Measurements from ENCODE around the gene ACO2. TPM values are rescaled to one million over a fixed set of nuclear protein-coding genes. Genes with fewer than 3 reads are reported as not detected.
"Not testable (repeated sequence)": the region's sequence is repeated elsewhere in the genome, so short reads cannot be mapped to it uniquely, and the experiment has no call there.

The ACO2 gene
- total RNA-seq, 4 donors from 2014 or later = 83.7 to 90.4 (median 87.0) TPM

DNA sequence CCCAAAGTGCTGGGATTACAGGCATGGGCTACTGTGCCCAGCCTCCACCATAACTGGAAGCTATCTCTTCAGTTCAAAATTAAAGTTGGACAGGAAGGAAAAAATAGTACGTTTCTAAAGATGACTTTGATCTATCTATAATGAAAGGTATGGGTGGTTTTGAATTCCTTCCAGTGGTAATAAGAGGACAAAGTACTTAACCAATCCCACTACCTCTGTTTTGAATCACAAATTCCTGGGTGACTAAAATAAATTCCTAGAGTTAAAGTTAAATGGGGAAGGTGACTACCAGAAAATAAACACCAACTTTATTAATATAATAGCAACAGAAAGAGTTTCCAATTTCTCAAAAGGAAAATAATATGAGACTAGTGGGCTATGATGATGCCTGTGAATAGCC lies 9.5 kb upstream of the ACO2 start:
- Histone ChIP-seq H3K27ac (no peak overlapping the region), H3K27me3 (no peaks in the 10 kb centered on the region), H3K36me3 (peaks cover 0 to 69% (median 45%) of the 10 kb centered on the region in 3 donors), H3K4me3 (no peak overlapping the region), H3K4me1 (peaks cover 0 to 3% (median 0%) of the 10 kb centered on the region in 3 donors), H3K9me3 (no peaks in the 10 kb centered on the region)
- no peak for DNase-seq
- TF ChIP-seq POLR2A (IDR thresholded peaks at IDR 0.05) = no peak
- TF ChIP-seq, protein P1, sequence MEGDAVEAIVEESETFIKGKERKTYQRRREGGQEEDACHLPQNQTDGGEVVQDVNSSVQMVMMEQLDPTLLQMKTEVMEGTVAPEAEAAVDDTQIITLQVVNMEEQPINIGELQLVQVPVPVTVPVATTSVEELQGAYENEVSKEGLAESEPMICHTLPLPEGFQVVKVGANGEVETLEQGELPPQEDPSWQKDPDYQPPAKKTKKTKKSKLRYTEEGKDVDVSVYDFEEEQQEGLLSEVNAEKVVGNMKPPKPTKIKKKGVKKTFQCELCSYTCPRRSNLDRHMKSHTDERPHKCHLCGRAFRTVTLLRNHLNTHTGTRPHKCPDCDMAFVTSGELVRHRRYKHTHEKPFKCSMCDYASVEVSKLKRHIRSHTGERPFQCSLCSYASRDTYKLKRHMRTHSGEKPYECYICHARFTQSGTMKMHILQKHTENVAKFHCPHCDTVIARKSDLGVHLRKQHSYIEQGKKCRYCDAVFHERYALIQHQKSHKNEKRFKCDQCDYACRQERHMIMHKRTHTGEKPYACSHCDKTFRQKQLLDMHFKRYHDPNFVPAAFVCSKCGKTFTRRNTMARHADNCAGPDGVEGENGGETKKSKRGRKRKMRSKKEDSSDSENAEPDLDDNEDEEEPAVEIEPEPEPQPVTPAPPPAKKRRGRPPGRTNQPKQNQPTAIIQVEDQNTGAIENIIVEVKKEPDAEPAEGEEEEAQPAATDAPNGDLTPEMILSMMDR (IDR thresholded peaks at IDR 0.05) = no peak
- WGBS, 2 donors = 36 to 45% methylated on average over 1 of the region's 1 CpG
- intact Hi-C loops (cut with DNase I) = no loop called here

DNA sequence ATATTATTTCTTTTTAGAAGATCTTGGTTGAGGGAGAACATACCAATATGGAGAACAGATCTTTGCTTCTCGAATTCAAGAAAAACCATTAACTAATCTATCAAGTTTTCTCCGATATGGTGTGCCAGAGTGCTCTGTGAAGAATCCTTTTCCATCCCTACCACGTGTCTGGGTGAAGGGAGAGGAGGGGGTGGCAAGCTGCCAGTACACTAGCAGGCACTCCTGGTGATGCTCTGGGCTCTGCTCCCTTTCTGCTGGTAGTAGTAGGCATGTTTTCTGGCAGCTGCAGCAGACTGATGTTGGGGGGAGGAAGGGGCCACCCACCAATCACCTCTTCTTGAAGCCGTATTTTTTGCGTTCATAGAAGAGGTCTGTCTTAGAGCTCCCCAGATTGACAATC lies 8.8 kb upstream of the ACO2 start:
- H3K9me3 ChIP-seq; H3K27me3 ChIP-seq; DNase-seq; H3K4me1 ChIP-seq; H3K27ac ChIP-seq; intact Hi-C loops (cut with DNase I); H3K4me3 ChIP-seq: not testable (repeated sequence)
- WGBS, 2 donors = 69 to 88% methylated on average over 5 of the region's 5 CpGs
- H3K36me3 ChIP-seq = peaks cover 0 to 76% (median 52%) of the 10 kb centered on the region in 3 donors

DNA sequence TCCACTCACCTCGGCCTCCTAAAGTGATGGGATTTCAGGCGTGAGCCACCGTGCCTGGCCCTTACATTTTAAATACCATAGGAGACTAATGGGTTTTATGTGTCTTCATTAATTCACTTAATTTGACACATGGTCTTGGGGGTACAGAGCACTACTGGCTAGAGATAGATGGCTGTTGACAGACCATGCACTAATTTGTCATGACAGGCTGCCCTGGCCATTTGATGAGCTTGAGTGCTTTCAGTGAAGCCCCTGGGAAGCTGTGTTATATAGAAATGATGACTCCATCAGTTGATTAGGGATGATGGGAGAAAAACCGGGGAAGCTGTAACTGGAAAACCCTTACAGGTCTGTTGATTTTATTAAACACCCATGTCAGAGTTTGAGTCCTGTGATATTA lies 7.0 kb upstream of the ACO2 start:
- Histone ChIP-seq H3K4me3 (no peak overlapping the region), H3K36me3 (peaks cover 13 to 94% (median 68%) of the 10 kb centered on the region in 3 donors), H3K4me1 (peaks cover 0 to 13% (median under 1%) of the 10 kb centered on the region in 3 donors), H3K27me3 (no peaks in the 10 kb centered on the region), H3K27ac (no peak overlapping the region), H3K9me3 (no peaks in the 10 kb centered on the region)
- 83 to 96% methylated on average over 4 of the region's 4 CpGs for WGBS, 2 donors
- DNase-seq = no peak
- intact Hi-C loops (cut with DNase I) = no loop called here
- TF ChIP-seq POLR2A (IDR thresholded peaks at IDR 0.05) = no peak
- TF ChIP-seq, protein P1 (IDR thresholded peaks at IDR 0.05) = no peak

DNA sequence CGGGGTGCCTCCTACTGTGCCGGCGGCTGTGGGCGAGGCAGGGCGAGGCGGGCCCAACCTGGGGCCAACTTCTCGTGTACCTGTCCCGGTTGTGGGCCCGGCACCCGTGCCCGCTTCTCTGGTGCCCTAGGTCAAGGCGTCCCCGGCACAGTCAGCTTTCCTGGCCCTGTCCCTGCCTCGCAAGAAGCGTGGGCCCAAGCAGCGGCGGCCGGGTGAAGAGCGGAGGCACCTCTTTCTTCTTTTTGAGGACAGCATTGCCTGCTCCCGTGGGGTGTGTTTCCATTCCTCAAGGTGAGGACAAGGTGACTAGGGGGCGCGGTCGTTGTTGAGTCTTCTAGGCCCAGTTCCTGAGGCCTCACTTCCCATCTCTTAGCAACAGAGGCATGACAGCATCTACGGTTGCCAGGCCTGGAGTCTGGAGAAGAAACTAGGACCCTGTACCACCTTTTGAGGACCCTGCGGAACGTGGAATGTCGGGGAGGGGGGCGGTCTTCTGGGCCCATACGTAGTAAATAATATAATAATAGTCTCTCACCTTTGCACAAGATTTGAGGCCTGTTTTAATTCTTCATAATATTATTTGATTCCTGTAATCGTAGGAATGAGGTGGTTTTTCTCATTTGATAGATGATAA lies 418 bp downstream of the ACO2 start:
- H3K36me3 ChIP-seq = peaks cover 13 to 46% (median 24%) of the 10 kb centered on the region in 3 donors
- peak overlapping the region; percentile 72 to 92 (median 88) for H3K4me3 ChIP-seq
- H3K27me3 ChIP-seq = no peaks in the 10 kb centered on the region
- TF ChIP-seq POLR2A (IDR thresholded peaks at IDR 0.05) = no peak
- TF ChIP-seq, protein P1 (IDR thresholded peaks at IDR 0.05) = no peak
- DNase-seq = no peak
- H3K4me1 ChIP-seq = peaks cover 15 to 70% (median 40%) of the 10 kb centered on the region in 3 donors
- 3 to 7% methylated on average over 9 to 29 of the region's 30 CpGs for WGBS, 2 donors
- H3K27ac ChIP-seq = peak overlapping the region; percentile 95 to 99 (median 96)
- intact Hi-C loops (cut with DNase I) = no loop called here
- H3K9me3 ChIP-seq = no peaks in the 10 kb centered on the region

DNA sequence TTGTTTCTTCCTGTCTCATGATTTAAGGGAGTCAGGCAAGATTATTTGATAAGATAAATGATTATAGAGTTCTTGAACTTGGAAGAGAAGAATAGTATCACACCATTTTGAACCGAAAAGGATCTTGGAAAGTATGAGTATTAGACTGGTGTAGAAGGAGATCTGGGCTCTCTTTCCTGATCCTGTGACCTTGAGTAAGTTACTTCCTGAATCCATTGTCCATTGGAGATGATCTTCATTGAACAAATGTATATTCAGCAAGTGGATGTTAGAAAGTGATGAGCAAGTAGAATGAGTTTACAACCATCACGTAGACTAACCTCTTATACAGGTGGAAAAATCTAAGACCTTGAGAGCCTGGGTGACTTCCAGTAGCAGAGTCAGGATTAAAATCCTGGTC lies 2.0 kb downstream of the ACO2 start:
- H3K9me3 ChIP-seq = no peaks in the 10 kb centered on the region
- H3K27me3 ChIP-seq = no peaks in the 10 kb centered on the region
- 73 to 83% methylated on average over 2 of the region's 2 CpGs for WGBS, 2 donors
- H3K27ac ChIP-seq = peak overlapping the region in 3 of 4 donors; percentile 95 to 99 (median 98)
- no peak overlapping the region for H3K4me3 ChIP-seq
- peaks cover 15 to 76% (median 40%) of the 10 kb centered on the region in 3 donors for H3K4me1 ChIP-seq
- TF ChIP-seq, protein P1 (IDR thresholded peaks at IDR 0.05) = no peak
- no peak for TF ChIP-seq POLR2A (IDR thresholded peaks at IDR 0.05)
- H3K36me3 ChIP-seq = peaks cover 5 to 30% (median 8%) of the 10 kb centered on the region in 3 donors
- intact Hi-C loops (cut with DNase I) = no loop called here
- DNase-seq = no peak

Measured in esophagus squamous epithelium (tissue), 5 donors.